HFF-Myc (cell line): ENCODE data around the gene SGCA.
A peak's percentile ranks its signal among the peaks of the same experiment; 100 is the strongest.

ENCODE experiments used
- DNase-seq: peaks from one replicate; pipeline ENCODE4 v3.0.0-alpha.2; 2011; ENCODE audit warnings: low read depth; ENCODE audit errors: extremely low read depth
- H3K4me3 ChIP-seq: replicated peaks from 2 replicates; pipeline ENCODE4 v1.5.1; 2011; ENCODE audit warnings: low read depth, mild to moderate bottlenecking, control low read depth, low read length
- CTCF ChIP-seq: IDR thresholded peaks from 2 replicates; pipeline ENCODE4 v1.5.1; 2012; ENCODE audit warnings: mild to moderate bottlenecking, low read depth, low read length, control low read depth; ENCODE audit errors: missing control alignments

SGCA gene

GRCh38 chr17:50192618-50193291 lies 26.9 kb downstream of the SGCA start:
- TF ChIP-seq CTCF, result no peak
- H3K4me3 ChIP-seq, result peak overlapping the region; percentile 11; the same call in 1 of the 2 replicates
- DNase-seq, result no peak

GRCh38 chr17:50194140-50194933 lies 28.5 kb downstream of the SGCA start:
- TF ChIP-seq CTCF, result no peak
- no peak overlapping the region for H3K4me3 ChIP-seq
- no peak for DNase-seq

GRCh38 chr17:50194934-50195865 lies 29.4 kb downstream of the SGCA start:
- H3K4me3 ChIP-seq, result no peak overlapping the region
- peak; percentile 20 for TF ChIP-seq CTCF
- no peak for DNase-seq

GRCh38 chr17:50196036-50196435 lies 30.2 kb downstream of the SGCA start:
- TF ChIP-seq CTCF, result no peak
- H3K4me3 ChIP-seq, result peak overlapping the region; percentile 100
- no peak for DNase-seq

- DNase-seq, result no peak
- peak overlapping the region; percentile 100 for H3K4me3 ChIP-seq
- no peak for TF ChIP-seq CTCF
Observed at GRCh38 chr17:50196826-50197225, 31.0 kb downstream of the SGCA start.

- peak; percentile 71 for TF ChIP-seq CTCF
- H3K4me3 ChIP-seq, result peak overlapping the region; percentile 100
Observed at GRCh38 chr17:50198026-50198669, 32.3 kb downstream of the SGCA start.

More at GRCh38 chr17:50198026-50198669, 32.3 kb downstream of the SGCA start:
- no peak for DNase-seq
